GM21360 (cell line): ENCODE data around the gene PGLYRP2.
A peak's percentile ranks its signal among the peaks of the same experiment; 100 is the strongest.

Experiments
- ATAC-seq: cut with Tn5 transposase; IDR thresholded peaks from one replicate; pipeline ENCODE4 v1.9.1; 2021; ENCODE audit warnings: mild to moderate bottlenecking, moderate library complexity; ENCODE audit not compliant: unreplicated experiment

The PGLYRP2 gene

DNA sequence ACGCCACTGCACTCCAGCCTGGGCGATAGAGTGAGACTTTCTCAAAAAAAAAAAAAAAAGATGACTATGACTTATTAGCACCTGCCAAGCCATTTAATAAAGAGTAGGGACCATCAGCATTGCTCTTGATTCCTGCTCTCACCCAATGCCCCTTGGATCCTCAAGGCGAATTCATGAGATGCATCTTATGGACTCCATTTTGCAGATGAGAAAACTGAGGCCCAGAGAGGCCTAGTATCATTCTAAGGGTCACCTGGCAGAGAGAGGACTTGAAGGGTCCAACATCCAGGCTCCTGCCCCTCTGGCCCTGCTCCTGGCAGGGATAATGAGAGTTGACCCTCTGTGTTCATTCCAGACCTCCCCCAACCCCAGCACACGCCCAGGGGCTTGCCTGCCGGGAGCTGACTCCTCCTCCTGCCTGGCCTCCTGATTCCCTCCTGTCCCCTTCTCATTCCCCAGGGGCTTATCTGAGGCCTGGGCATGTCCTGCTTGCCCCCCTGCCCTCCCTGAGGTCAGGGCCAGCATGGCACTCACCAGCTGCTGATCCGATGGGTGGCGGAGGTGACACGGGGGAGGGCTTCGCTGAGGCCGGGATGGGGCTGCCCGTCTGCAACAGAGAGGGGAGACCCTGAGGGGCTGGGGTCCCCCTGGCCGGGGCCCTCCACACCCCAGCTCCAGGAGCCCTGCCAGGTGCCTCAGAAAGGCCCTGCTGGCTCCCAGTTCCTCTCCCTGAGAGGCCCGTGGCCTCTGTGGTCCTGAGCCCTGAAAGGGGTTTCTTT, 37.0 kb downstream of the PGLYRP2 start:
- no peak for ATAC-seq

DNA sequence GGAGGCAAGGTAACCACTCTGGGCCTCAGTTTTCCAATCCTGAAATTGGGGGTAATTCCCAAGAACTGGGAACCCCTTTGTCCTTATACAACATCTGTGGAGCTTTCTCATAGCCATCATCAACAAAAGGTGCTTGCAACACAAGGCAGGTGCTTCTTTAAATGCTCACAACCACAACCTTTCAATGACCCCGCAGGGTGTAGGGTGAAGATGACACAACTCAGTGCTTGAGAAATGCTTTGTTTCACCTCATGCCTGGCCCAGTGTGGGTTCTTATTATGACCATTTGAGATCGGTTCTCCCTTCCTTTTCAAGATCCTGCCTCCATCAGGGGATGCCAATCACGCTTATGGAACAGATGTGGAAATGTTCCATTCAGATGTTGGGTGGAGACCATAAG, 38.0 kb downstream of the PGLYRP2 start:
- ATAC-seq: no peak

DNA sequence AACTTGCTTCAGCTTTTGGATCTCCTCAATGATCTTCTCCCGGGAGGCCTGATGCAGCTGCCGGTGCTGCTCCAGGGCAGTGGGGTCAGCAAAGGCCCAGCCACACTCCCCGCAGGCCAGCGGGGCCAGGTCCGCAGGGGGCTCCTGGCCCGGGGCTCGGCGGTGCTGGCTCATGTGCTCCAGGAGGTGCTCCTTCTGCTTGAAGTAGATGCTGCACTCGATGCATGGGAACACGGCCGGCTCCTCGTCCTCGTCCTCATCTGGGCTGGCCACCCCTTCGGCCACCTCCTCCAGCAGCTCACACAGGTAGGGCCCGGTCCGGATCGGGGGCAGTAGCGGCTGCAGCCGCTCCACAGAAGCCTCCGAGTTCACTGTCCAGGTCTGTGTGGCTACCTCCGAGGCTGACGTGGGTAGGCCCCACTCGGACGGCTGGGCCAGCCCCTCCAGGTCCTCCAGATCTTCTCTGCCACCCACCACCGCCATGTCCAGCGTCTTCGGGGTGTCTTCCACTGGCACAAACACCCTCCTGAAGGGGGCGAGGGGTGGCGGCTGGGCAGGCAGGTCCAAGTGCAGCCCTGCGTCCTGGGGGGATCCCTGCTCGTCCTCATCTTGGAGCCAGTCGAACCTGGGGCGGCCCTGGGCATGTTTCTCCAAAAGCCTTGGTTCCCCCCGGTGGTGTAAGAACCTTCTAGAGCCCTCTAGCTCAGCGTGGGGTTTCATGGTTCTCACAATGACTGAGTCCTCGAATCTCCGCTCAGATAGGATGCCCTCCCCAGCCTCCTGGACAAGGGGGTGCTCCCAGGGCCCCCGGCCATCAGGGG, 39.3 kb downstream of the PGLYRP2 start:
- ATAC-seq: no peak

DNA sequence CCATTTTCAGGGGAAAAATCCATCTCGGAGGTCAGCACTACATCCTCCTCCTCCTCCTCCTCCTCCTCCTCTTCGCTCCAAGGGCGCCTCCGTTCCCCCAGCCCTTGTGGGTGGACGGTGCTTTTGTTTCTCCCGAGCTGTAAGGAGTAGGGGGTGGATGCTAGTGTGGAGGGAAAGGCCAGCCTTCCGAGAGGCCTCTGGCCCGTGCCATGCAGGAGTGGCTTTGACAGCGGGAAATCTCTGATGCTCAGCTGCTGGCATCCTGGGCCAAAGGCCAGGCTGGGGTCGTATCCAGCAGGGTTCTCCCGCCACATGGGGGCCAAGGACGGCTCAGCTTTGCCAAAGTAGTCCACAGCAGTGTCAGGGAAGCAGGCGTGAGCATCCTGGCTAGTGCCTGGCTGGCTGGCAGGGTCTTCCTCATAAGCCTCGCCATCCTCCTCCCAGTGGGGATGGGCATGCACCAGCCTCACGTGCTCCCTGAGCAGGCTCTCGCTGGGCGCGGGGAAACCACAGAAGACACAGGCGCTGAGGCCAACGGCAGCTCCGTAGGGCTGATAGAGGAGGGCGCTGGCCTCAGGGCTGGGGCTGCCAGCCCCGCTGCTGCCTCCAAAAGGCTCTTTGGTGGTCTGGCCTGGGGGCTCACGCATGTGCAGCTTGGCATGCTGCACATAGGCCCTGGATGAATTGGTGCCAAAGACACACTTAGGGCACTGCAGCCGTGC, 40.1 kb downstream of the PGLYRP2 start:
- no peak for ATAC-seq

DNA sequence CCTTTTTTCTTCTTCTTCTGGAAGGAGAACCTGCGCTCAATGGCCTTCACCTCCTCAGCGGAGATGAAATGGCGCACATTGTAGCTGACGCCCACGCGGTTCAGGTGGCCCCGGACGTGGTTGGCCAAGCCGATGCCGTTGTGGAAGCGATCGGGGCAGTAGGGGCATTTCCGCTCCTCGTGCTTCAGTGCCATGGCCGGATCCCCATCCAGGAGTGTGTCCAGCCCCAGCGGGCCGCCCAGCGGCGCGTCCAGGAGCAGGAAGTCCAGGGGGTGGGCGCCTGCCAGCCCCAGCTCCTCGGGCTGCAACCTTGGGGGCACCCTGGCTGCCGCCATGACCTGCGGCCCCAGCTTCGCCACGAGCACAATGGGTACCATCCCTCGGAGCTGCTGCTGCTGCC, 40.7 kb downstream of the PGLYRP2 start:
- no peak for ATAC-seq

DNA sequence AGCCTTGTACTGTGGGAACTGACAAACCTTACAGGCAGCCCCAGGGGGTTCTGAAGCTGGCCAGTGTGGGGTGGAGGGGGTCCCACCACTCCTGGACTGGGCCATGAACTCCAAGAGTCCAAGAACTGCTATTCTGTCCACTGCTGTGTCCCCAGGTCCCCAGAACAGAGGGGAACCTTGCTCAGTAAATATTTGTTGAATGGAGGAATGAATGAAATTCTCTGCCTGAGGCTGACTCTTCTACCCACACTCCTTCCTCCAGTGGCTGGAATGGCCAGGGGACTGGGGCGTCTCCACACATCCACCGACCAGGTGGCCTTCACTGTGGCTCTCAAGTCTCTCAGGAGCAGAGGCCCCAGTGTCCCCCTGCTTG, 41.2 kb downstream of the PGLYRP2 start:
- no peak for ATAC-seq

DNA sequence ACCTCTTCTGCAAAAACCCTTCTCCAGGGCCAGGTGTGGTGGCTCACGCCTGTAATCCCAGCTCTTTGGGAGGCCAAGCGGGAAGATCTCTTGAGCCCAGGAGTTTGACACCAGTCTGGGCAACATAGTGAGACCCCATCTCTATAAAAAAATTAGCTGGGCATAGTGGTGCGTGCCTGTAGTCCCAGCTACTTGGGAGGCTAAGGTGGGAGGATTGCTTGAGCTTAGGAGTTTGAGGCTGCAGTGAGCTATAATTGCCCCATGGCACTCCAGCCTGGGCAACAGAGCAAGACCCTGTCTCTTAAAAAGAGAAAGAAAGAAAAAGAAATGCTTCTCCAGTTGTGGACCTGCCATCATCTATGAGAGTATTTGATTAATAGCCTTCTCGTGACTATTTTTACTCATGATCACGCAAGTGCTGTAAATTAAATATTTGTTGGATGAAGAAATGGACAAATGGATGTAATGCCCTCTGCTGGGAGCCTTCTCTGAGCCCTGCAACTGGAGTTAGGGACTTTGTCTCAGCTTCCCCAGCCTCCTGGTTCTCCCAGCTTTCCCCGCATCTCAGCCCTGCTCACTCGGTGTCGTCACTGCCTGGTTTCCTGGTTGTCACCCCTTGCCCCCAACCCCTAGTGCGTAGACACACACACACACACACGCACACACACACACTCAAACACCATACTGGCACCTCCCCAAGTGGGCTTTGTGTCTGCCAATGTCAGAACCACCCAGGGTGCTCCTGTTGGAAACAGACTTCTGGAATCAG, 41.8 kb downstream of the PGLYRP2 start:
- ATAC-seq: no peak

DNA sequence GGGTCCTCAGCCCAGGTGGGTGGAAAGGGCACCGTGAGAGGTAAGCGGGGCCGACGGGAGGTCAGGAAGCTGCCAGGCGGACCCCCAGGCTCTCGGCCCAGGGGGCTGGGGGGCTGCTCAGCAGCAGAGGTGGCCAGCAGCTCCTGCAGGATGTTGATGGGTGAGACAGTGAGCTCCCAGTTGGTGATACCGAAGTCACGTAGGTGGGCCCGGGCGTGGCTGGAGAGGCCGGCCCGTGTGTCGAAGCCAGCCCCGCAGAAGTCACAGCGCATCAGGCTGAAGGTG, 42.5 kb downstream of the PGLYRP2 start:
- no peak for ATAC-seq

DNA sequence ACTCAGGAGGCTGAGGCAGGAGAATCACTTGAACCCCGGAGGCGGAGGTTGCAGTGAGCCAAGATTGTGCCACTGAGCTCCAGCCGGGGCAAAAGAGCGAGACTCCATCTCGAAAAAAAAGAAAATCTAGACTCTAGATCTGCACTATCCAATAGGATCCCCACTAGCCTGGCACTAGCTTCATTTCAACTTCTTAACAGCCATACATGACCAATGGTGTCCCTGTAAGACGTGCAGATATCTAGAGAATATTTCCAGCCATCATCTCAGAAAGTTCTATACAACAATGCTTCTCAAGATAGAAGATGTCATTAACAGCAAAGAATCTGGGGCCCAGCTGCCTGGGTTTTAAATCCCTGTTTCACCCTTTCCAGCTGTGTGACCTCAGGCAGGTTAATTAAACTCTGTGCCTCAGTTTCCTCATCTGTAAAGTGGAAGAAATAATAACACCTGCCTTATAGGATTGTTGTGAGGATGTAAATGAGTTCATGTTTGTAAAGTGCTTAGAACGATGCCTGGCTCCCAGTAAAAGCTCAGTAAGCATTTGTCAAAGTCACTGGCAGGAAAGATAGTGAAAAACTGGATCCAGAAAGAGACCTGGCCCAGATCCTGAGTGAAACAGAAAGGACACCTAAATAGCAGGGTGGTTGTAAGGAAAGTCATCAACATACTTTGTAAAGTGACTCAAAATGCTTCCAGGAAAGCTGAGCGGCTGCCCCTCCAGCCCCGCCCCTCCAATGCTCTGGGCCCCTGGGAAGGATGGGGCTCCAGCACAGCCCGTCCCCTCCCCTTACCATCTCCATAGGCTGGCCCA, 43.1 kb downstream of the PGLYRP2 start:
- ATAC-seq: no peak

DNA sequence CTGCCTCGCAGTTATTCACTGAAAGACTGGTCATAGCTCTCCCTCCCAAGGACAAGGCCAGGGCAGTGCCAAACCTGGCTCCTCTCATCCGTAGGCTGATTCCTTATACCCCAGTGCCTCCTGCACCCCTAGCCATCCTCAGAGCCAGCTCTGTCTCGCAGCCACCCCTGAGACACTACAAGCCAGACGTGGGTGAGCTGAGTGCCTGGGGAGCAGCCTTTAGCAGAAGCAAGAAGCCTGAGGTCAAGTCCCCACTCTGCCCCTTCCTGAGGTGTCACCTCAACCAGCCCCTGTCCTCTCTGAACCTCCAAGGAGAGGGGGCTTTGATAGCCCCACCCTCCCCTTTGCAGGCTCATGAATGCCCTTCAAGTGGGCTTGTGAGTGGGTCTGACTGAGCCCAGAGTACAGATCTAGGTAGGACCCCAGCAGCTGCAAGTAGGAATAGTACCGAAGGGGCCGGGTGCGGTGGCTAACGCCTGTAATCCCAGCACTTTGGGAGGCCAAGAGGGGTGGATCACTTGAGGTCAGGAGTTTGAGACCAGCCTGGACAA, 45.7 kb downstream of the PGLYRP2 start:
- ATAC-seq: no peak

DNA sequence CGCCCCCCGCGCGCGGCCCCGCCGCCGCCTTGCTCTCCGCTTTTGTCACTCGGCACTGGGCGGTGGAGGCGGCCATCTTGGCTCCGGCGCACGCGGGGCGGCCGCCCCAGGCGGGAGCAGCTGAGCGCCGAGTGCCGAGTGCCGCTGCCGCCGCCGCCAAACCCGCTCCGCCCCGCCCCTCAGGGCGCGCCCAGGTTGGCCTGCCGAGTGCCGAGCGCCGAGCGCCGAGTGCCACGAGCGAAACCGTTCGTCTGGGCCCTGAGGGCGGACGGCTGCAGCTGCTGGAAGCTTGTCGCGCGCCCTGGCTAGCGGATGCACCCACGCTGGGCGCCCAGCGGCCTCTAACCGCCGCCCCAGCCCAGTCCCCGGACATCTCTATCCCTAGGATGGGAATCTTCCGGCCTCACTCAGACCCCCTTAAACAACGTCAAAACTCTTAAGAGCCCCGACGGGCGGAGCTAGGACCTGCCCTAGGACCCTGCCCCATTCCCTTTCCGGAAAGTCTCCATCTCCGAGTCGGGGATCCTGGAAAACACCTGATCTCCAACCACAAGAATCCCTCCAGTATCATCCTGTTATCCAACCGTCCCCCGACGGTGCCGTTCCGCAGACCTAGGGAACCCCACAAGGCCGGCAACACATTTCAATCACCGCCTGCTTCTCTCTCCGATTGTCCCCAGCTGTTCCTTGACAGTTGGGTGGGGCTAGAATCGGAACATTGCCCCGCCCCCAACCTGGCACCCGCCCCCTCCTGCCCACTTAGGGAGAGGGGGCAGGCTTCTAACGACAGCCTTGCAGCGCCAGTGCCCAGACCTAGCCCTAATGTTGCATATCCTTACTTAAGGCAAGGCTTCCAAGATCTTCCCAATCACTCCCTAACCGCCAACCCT, 46.4 kb downstream of the PGLYRP2 start:
- peak; percentile 80 for ATAC-seq

DNA sequence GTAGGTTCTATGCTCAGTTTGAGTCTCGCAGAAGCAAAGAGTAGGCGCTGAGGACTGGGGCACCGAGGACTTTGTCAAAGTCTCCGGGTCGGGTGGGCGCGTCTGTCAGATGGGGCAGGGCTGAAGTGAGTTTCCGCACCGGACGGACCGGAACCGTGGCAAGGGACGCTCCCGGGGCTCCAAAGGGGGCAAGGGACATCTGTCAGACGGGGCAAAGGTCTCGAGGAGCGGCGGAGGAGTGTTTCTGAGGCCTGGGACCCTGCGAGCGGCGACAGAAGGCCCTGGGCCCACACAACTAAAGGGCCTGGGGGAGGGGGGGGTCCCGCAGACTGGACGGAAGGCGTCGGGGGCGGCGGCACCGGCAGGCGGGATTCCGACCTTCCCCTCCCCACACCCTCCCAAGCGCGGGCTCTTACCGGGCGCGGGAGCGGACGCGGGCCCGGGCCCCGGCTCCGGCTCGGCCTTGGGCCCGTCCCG, 47.2 kb downstream of the PGLYRP2 start:
- no peak for ATAC-seq

DNA sequence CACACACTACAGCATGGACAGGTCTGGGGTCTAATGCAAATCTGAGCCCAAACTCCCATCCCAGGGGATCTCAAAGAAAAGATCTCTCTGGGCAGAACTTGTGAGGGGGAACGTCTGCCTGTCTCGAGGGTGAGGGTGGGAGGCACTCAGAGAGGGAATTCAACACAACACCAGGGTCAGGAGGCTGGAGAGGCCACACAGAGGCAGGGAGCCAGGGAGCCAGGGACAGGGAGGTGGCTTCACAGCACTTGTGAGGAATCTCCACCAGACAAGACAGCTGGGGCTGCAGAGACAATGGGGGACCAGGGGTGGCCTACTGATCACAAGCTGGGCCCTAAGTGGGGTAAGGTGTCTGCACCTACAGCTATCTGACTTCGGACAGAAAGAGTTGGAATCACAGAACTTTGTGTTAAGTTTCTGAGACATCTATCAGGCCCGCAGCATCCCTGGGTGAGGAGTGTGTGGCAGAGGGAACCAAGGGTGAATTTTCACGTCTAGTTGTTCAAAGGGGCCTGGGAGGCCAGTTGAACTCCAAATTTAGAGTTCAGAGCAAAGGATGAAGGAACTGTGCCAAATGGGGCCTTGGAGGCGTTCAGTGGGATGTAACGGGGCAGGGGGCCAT, 47.8 kb downstream of the PGLYRP2 start:
- ATAC-seq: no peak

DNA sequence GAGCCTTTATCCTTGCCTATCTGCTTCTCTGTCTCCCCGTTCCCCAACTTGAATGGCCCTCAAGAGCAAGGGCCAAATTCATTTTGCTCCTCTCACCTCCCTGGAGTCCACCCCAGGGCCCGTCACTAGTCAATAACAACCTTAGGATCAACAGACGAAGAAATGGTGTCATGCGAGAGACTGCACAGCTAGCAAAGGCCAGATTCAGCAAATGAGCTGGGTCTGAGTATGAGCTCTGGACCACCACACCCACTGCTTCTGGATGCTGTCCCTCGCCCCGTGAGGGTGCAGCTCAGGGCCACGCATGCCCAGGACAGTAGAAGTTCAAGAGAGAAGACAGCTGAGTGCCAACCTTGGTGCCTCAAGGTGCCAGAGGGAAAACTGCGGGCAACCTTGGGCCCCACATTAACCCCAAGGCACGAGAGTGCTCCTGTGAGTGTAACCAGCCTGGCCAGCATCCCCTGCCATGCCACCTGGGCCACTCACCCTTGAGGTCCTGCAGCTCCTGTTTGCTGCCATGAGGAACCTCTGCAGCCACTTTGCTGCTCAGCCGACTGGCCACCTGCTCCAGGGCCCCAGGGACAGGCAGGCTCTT, 48.7 kb downstream of the PGLYRP2 start:
- no peak for ATAC-seq

DNA sequence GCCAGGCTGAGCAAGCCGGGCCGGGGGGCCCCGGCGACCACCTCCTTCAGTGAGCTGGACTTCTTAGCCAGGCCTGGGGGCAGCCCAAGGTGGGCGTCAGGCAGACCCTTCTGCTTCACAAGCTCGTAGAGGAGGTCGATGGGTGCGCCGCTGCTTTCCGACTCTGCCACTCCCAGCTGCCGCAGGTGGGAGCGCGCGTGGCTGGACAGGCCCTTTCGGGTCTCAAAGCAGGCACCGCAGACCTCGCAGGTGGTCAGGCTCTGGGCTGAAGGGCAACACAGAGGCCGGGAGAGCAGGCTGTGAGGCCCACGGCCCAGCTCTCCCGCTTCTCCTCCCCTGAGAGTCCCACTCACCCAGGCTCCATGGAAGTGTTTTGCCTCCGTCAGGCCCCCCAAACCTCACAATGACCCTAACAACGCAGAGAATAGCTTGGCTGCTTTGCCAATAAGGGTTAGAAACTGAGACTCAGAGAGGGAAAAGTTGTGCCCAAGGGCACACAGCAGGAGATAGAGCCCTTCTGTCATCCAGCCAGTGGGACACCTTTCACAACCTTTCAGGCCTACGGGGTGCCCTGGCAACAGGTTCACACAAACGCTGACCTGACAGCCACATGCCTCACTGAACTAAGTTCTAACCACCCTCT, 49.4 kb downstream of the PGLYRP2 start:
- ATAC-seq: no peak

DNA sequence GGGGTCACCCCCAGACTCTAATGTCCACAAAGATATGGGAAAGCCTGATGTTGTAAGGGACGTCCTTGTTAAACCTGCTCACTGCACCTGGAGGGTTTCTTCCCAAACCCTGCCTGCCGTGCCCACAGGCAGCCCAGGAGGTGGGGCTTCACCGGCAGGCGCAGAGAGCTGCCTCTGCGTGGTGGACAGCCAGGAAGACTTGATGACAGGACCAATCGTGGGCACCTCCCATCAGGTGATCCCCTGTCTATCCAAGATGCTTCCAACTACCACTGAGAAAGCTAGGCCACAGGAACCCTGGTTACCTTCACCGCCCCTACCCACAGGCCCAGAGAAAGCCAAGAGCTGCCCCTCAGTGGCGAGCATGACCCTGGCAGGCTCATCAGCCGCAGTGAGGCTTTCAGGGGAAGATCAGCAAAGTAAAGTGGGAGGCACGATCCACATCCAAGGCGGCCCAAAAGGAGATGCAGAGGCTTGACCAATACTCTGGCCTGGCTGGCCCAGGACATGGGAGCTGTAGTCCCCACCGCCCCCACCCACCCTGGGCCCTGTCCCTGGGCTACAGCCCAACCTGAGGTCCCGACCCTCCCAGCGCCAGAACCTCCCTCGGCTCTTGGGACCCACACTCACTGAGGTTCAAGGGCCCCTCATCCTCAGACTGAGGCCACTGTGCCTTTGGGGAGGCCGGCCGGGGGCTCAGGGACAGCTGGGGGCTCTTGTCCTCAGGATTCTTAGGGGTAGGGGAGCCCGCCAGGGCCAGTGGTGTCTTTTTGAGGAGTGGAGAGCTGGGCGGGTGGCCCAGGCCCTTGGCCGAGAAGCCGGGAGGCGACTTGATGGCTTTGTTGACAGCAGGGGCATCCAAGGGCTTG, 50.1 kb downstream of the PGLYRP2 start:
- ATAC-seq: no peak
